DMS53 (cell line): ENCODE measurements around the gene SLCO3A1.

Experiments
- DNase-seq: peaks from one replicate; lab custom pipeline; 2025; lab: John Stamatoyannopoulos, UW

Gene SLCO3A1

DNA sequence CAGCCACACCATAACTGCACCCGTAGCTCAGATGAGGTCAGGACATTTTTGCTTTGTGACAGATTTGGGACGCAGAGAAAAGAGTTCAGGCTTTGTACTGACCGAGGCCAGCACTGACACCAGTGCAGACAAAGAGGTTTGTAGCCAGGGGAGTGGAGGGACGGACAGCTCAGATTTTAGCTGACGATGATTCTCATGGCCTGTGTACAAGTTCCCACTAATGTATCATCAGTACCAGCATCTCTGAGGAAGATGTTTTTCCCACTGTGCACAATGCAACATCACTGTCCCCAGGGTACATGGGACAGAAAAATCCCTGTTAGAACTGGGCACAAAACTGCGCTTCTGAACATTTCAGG is 112.7 kb downstream of the SLCO3A1 start:
- DNase-seq: no peak

DNA sequence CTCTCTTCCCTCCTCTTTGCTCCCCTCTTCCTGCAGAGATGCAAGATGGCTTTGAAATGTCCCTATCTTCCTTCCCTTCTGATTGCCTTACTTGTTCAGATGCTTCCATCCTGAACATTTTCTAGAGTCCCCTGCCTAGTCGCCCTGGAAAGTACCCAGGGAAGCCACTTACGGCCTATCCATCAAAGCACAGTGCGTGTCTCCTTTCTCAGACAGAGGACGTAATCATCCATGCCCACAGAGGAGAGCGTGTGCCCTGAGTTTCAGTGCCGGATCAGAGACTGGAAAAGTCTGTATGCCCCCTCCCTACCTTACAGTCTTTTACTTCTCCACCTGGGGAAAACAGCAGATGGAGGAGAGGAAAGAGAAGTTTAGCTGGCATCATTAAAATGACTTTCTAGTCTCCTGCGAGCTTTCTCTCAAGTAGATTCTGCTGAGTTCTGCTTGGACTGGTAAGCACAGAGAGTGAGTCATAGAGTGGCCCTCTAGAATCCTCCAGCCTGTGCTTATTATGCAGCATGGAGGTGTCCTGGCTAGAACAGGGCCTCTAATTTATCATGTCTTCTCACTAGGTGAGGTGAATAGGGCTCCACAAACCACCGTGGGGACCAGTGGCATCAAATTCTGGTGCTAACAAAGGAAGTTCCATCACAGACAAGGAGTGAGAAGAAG is 114.6 kb downstream of the SLCO3A1 start:
- peak; percentile 9 for DNase-seq

DNA sequence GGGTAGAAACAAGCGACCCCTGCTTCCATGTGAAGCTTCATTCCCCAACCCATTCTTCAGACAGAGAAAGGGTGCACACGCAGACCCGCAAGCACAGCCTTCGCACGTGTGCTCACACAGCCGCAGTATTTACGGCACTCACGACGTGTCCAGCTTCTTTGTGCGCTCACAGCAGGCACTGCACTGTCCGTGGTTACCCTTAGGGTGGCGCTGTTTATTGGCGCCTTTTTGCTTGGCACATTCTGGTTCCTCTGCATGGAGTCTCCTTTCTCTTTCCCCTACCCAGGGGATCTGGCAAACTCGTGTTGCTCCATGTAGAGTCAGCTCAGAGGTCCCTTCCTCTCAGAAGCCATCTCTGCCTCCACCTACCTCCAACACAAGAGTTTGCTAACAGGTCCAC is 115.1 kb downstream of the SLCO3A1 start:
- no peak for DNase-seq

DNA sequence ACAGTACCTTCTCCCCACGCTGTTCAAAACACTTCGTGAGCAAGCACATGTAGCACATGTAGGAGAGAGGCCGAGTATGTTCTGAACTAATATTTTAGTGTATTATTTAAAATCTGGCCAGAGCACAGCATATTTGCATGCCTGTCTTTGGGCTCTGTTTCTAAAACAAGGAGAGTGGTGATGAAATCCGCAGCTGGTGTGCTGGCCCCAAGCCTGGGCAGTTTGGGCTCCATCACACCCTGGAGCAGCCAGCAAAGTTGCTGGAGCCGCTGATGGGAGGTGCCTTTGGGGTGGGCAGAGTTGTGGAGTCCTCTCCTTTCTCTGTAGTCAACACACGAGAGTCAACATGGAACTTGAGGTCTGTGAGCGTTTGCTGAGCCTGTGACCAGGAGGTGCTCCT is 116.6 kb downstream of the SLCO3A1 start:
- DNase-seq: no peak

DNA sequence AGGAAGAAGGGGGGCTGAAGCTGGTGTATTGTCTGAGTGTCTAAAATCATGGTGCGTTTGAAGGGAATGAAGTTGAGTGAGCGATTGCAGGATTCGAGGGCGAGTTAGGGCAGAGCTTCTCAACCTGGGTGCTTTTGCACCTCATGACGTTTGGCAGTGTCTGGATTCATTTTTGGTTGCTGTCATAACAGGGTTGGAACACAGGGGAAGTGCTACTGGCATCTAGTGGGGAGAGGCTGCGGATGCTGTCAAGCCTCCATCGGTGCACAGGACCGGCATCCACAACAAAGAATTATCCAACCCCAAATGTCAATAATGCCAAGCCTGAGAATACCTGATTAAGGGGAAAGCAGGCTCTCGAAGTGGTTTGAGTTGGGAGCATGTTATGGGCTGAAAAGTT is 120.0 kb downstream of the SLCO3A1 start:
- no peak for DNase-seq

DNA sequence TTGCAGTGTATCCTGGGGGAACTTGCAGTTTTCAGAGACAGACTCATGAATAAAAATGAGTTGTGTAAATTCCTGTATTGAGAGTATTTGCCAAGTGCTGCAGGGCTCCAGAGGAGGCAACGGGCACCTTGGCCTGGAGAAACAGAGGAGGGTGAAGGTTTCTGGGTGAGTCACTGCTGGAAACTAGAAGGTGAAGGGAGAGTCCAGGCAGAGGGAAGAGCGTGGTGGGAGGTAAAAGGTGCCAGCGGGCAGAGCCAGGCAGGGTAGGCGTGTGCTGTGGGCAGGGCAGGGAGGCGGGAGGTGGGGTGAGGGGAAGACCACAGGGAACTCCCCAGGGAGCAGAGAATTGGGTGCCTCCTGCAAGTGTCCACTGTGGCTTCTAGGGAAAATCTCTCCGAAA is 120.8 kb downstream of the SLCO3A1 start:
- no peak for DNase-seq

DNA sequence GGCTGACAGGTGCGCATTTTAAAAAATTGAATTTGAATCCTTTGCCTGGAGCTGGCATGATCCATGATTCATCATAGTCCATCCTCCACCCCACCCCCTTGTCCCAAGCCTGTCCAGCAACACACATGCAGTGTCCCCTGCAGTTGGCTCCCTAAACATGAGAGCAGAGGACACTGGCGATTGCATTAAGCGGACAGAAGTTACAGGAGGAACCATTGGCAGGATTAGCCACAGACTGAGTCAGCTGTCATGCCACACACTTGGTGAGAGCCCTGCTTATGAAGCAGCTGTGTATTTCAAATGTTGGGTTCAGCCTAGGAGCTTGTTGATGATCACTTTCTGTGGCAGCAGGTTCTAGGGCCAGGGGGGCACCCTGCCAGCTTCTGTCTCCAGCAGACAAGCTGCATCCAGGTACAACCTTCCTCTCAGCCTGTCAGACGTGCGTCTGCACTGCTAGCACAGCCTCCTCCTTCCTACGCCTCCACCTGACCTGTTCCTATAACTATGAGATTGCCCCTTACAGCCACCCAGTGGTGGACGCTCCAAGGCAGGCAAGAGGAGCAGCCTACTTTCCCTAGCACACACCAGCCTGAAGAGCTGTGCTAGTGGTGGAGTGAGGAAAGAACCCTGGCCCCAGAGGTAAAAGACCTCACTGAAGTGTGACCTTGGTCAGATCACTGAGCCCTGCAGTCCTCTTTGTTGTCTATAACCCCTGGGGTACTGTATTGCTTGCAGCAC is 121.9 kb downstream of the SLCO3A1 start:
- DNase-seq: no peak

DNA sequence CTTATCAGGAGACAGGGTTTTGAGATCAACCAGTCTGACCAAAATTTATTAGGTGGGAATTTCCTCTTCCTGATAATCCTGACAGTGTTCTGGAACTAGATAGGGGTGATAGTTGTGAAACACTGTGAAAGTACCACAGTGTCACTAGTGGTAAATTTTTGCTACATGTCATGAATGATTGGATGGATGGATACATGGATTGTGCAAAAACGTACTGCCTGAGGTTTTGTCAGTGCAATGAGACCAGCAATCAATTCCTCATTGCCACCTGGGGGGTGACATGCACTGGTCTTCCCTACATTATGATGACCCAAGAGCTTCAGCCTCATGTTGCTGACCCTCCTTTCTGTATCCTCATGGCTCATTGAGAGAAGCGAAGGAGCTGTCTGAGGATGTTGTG is 123.5 kb downstream of the SLCO3A1 start:
- DNase-seq: no peak

DNA sequence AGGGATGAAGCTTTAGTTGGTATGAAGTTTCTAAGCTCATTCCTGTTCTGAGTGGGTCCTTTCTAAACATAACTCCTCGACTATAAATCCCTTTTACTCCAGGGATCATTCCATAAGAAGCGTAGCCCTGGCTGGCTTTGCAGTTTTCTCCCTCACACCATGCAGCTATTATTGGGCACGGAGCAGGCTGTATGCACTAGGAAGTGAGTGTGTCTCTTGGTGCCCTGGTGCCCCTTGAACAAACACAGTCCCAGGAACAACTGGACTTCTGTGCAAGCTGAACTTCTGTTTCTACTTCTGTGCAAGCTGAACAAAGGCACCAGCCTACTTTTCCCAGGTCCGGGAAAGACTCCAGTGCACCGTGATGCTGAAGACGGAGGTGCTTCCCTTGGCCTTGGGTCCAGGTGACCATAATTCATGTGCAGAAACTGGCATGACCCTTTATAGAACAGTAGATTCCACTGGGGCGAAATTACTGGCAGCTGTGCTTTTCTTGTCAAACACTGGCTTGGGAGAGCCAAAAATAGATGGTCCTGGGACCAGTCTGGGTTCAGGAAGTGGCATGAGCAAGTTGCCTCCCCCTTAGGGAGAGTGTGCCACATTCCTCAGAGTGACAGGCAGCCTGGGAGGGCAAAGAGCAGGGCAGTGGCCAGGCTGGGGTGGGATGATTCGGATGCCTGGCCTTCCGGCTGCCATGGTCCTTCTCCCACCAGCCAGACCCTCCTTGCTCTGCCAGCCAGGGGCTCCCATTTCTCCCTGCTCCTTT is 127.2 kb downstream of the SLCO3A1 start:
- no peak for DNase-seq

DNA sequence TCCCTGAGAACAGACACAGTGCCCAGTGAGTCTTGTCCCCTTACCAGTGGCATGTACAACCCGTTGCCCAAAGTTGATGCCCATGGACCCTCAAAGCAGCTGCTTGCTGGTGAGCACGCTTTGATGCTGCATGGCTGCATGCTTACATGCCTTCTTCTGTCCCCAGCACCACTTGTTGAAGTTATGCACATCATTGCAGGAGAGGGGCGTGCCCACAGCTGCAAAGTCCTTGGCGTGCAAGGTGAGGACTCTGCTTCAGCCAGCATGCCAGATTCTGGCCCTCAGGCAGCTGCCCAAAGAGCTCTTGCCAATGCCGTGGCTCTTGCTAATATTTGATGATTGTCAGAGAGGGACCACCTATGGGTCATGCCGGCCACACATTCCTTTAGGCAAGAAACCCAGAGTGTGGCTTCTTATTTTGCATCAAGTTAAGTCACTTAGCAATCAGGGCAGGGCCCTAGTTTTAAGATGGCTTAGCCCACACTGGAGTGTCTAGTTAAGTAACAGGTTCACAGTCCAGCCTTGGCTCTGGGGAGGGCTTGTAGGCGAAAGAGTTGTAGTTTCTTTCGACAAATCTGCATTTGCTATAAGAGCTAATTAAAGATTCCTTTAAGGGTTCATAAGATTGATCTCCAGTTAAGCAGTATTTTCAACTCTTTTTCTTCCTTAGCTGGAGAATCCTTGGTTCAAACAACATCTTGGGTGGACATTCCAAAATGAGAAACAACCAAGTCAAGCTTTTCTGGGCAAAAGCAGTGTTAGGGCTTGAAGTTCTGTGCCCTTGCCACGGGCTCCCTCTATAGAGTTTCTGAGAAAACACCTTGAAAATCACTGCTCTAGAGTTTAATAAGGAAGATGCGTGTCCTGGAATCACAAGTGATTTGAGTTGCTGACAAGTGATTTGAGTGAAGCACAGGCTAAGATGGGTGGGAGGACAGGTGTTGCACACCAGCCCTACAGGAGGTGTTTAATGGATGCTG is 128.6 kb downstream of the SLCO3A1 start:
- DNase-seq: no peak

DNA sequence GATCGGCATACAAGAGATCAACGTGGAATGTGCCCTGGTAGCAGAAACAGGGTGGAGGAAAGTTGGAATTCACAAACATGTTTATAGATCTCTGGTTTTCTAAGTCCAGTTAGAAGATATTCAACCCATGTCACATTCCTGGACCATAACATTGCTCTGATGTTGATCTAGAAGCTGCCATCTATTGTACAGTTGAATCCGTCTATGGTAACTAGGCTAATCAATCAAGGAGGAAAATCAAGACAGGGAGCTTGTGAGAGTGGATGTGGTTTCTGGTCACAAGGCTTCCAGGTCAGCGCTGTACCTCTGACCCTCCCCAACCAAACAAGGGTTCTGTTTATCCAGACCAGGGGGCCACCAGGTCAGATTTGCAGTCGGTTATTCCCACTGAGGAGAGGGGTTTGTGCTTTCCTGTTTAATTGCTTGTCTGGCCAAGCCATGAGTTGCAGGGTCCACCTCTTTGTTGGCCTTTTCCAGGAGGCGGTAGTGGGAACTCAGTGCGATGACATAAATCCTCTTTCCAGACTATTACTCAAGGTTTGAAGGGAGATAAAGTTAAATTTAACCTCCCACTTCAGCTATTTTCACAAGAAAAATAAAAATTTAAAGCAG is 130.3 kb downstream of the SLCO3A1 start:
- DNase-seq: no peak

DNA sequence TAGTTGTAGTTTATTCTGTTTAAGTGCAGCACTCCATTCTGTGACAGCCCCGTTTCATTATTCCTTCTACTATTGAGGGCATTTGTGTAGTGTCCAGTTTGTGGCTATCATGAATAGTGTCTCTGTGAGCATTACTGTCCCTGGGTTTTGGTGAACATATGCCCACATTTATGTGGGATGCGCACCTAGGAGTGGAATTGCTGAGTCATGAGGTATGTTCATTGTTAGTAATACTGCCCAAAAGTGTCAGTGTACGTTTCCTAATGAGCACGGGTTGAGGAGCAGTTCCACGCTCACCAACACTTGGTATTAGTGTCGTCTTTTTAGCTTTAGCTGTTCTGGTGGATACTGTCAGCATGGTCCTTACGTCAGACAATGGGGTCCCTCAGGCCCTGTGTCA is 131.8 kb downstream of the SLCO3A1 start:
- no peak for DNase-seq

DNA sequence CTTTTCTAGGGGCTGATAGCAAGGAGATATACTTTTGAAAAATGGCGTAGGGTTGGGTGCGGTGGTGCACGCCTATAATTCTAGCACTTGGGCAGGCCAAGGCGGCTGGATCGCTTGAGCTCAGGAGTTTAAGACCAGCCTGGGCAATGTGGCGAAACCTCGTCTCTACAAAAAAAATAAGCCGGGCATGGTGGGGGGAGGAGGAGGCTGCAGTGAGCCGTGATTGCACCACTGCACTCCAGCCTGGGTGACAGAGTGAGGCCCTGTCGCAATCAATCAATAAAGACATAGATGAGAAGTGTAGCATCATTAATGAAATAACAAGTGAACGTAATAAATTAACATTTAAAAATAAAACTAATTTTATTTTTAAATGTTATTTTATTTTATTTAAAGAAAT is 134.6 kb downstream of the SLCO3A1 start:
- DNase-seq: no peak

DNA sequence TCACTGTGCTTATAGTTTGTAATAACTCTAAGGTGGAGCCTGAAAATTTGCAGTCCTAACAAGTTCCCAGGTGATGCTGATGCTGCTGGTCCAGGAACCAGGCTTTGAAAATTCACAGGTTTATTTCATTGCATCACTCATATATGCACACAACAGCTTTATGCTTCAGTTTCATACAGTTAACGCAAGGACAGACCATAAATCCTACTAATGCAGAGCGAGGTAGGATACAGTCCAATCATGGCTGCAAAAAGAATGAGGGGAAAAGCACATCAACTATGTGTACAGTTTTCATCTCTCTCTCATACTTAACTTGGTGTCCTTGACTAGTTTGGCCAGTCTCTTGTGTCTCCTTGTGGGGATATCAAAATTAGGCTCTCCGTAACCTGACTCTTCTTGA is 135.1 kb downstream of the SLCO3A1 start:
- no peak for DNase-seq

DNA sequence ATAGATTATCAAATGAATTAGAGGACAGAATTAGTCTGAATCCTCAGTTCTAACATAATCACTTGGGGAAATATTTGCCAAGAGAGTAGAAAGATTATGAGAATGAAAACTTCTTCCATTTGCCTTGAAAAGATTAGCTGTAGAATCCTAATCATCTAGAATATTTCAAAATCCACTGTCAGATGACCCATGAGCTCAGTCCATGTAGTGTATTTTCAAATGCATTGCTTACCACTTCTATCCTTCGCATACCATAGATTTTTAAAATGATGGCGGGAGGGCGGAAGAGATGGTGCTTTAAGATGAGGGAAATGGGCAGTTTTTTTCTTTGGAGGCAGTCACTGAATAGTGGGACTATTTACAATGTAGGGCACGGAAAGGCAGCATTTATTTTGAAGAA is 136.3 kb downstream of the SLCO3A1 start:
- DNase-seq: no peak

DNA sequence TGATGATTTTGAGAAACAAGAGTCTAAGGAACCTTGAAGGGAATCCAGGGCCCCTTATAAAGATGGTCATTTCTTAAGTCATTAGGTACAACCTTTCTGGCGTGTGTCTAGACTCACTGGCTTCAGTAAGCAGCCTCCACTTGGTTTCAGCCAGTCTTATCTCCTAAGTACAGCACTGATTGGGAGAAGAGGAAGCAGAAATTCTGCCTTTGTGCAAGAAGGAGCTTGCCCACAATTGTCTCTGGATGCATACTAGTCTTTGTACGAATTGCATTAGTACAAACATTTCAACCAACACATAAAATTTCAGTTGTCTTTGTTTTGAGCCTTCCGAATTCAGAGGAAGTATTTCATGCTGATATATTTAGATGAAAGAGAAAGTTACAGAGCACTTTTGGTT is 139.4 kb downstream of the SLCO3A1 start:
- DNase-seq: no peak

DNA sequence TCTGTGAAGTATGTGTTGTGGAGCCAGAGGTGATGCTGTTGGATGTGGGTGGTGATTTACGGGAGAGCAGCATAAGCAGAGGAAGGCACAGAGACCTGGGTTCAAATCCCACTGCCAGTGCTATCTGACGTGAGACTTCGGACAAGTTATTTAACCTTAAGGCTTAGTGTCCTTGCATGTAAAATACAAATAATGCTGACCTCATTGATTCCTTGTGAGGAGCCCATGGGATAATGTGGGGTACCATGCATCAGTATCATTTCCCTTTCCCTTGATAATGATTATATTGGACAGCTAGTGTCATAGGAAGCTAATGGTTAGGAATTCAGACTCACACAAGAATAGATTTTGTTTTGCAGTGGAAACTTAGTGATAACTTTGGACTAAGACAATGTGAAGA is 141.6 kb downstream of the SLCO3A1 start:
- DNase-seq: no peak

DNA sequence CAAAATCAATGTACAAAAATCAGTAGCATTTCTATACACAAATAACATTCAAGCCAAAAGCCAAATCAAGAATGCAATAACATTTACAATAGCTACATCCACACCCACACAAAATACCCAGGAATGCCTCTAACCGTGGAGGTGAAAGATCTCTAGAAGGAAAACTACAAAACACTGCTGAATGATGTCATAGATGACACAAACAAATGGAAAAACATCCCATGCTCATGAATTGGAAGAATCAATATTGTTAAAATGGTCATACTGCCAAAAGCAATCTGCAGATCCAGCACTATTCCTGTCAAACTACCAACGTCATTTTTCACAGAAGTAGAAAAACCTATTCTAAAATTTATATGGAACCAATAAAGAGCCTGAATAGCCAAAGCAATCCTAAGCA is 143.7 kb downstream of the SLCO3A1 start:
- DNase-seq: no peak

DNA sequence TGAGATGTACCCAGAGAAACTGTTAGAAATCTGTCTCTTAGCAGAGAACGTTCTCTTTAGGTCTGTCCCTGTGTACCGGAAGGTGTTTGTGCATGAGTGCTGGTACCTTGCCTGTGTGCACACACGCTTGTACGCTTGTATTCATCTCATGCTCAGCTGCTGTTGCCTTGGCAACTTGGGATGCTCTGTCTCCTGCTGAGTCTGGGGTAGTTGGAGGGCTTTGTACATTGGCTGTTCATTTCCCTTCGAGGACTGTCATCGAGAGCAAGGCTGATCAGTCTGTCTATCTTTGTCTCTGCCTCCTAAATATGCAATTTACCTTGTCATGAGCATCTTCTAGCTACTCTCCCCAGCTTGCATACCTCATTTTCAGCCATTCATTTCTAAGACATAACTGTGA is 147.2 kb downstream of the SLCO3A1 start:
- DNase-seq: peak; percentile 46

DNA sequence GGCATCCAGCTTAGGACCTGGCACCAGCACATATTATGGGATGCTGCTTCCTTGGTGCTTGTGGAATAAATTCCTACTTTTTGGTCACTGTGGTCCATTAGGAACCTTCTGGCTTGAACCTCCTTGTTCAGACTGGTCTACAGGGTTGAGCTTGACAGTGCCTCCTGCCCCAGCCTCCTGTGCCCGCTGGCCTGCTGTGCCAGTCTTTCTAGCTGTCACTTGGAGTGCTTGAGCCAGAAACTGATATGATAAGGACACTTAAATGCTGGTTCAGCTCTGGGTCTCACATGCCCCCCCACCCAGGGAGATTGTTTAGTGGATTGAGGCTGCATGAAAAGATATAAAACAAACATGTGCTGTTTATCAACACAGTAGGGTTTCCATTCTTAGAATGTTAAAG is 147.8 kb downstream of the SLCO3A1 start:
- DNase-seq: peak; percentile 27

DNA sequence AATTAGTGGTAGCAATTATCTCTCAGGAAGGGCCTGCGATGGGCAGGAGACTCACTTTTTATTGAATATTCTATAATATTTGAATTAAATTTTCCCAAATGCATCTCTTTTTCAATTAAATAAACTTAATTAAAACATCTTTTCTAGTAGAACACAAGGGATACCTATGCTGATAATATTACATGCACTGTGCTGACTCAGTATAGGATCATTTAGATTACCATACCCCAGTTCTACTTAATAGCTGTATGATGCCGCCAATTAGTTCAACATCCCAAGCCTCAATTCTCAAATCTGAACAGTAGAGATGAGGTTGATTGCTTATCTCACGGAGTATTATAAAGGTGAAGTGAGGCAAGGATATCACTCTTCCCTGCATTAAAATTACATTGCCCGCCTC is 149.2 kb downstream of the SLCO3A1 start:
- no peak for DNase-seq
